Measurements from ENCODE around the gene RAMP3.

RAMP3 gene

GRCh38 chr7:45155357-45155900 is 2.2 kb upstream of the RAMP3 start:
- TF ChIP-seq CTCF (IDR thresholded peaks at IDR 0.05; ENCODE audit: insufficient read depth, low read depth, low read length, missing control alignments), result no peak
- DNase-seq (ENCODE audit: low read depth), result no peak
- H3K4me3 ChIP-seq (ENCODE audit: low read length), result no peak overlapping the region

GRCh38 chr7:45155941-45156340 is 1.6 kb upstream of the RAMP3 start:
- H3K4me3 ChIP-seq (ENCODE audit: low read length), result no peak overlapping the region
- no peak for DNase-seq (ENCODE audit: low read depth)
- no peak for TF ChIP-seq CTCF (IDR thresholded peaks at IDR 0.05; ENCODE audit: insufficient read depth, low read depth, low read length, missing control alignments)

- DNase-seq (ENCODE audit: low read depth), result no peak
- TF ChIP-seq CTCF (IDR thresholded peaks at IDR 0.05; ENCODE audit: insufficient read depth, low read depth, low read length, missing control alignments), result no peak
- H3K4me3 ChIP-seq (ENCODE audit: low read length), result no peak overlapping the region
These were observed 897 bp upstream of the RAMP3 start for GRCh38 chr7:45156516-45157272.

GRCh38 chr7:45157286-45157652 is 322 bp upstream of the RAMP3 start:
- no peak for TF ChIP-seq CTCF (IDR thresholded peaks at IDR 0.05; ENCODE audit: insufficient read depth, low read depth, low read length, missing control alignments)
- no peak for DNase-seq (ENCODE audit: low read depth)
- no peak overlapping the region for H3K4me3 ChIP-seq (ENCODE audit: low read length)

- TF ChIP-seq CTCF (IDR thresholded peaks at IDR 0.05; ENCODE audit: insufficient read depth, low read depth, low read length, missing control alignments), result no peak
- no peak overlapping the region for H3K4me3 ChIP-seq (ENCODE audit: low read length)
- no peak for DNase-seq (ENCODE audit: low read depth)
These were observed 880 bp downstream of the RAMP3 start for GRCh38 chr7:45158471-45158870.

GRCh38 chr7:45159296-45159695 is 1.7 kb downstream of the RAMP3 start:
- no peak overlapping the region for H3K4me3 ChIP-seq (ENCODE audit: low read length)
- TF ChIP-seq CTCF (IDR thresholded peaks at IDR 0.05; ENCODE audit: insufficient read depth, low read depth, low read length, missing control alignments), result no peak
- DNase-seq (ENCODE audit: low read depth), result no peak

GRCh38 chr7:45160417-45160881 is 2.9 kb downstream of the RAMP3 start:
- no peak for DNase-seq (ENCODE audit: low read depth)
- no peak overlapping the region for H3K4me3 ChIP-seq (ENCODE audit: low read length)
- TF ChIP-seq CTCF (IDR thresholded peaks at IDR 0.05; ENCODE audit: insufficient read depth, low read depth, low read length, missing control alignments), result no peak

Data from epithelial cell of esophagus (primary cell).